ENCODE data around the gene FBXL5.

The FBXL5 gene

DNA sequence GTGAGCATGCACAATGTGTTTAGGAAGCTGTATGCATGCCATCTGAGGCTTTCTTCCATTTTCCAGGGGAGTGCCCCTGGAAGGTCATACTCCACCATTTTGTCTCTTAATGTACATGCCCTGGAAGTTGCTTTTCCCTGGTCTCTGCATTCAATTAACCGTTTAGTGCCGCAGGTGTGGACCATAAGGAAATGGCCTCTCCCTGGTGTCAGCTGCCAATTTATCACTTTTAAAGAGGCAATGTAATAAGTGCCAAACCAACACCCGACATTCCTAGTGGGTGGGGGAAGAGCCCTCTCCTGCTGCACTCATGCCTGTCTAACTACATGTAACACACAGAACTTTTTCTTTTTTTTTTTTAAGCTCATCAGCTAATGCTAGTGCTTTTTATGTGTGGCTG is 40.6 kb upstream of the FBXL5 start:
- no peak for DNase-seq (ENCODE audit: low read depth)
- no peak for TF ChIP-seq POLR2A (IDR thresholded peaks at IDR 0.05; ENCODE audit: extremely low read depth, insufficient read length)
- TF ChIP-seq, protein P1, sequence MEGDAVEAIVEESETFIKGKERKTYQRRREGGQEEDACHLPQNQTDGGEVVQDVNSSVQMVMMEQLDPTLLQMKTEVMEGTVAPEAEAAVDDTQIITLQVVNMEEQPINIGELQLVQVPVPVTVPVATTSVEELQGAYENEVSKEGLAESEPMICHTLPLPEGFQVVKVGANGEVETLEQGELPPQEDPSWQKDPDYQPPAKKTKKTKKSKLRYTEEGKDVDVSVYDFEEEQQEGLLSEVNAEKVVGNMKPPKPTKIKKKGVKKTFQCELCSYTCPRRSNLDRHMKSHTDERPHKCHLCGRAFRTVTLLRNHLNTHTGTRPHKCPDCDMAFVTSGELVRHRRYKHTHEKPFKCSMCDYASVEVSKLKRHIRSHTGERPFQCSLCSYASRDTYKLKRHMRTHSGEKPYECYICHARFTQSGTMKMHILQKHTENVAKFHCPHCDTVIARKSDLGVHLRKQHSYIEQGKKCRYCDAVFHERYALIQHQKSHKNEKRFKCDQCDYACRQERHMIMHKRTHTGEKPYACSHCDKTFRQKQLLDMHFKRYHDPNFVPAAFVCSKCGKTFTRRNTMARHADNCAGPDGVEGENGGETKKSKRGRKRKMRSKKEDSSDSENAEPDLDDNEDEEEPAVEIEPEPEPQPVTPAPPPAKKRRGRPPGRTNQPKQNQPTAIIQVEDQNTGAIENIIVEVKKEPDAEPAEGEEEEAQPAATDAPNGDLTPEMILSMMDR (IDR thresholded peaks at IDR 0.05; ENCODE audit: low read depth, low read length) = no peak
- TF ChIP-seq, protein P2, sequence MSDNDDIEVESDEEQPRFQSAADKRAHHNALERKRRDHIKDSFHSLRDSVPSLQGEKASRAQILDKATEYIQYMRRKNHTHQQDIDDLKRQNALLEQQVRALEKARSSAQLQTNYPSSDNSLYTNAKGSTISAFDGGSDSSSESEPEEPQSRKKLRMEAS (IDR thresholded peaks at IDR 0.05; ENCODE audit: low read depth, low read length) = no peak
- no peak for TF ChIP-seq MYC (IDR thresholded peaks at IDR 0.05; ENCODE audit: low read depth, low read length)
- no peak overlapping the region for H3K4me3 ChIP-seq (ENCODE audit: low read depth, low read length)

DNA sequence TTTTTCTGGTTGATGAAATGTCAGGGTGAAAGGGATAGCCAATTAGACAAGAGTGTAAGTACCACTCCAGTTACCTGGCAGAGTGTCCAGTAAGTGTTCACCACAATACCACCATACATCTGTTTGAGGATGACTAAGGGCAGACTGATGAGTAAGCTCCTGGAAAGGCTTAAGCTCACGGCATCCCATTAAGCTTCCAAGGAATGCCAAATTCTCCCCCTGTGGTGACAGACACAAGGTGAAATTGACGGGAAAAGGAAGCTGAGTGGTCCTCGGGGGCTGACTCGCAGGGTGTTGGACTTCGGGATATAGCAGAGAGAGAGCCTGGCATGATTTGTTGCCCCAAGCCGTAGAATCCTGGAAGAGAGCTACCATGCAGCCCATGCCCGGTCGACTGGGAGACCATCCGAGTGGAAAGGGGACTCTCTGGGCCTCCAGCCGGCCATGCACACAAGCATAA is 40.1 kb upstream of the FBXL5 start:
- no peak overlapping the region for H3K4me3 ChIP-seq (ENCODE audit: low read depth, low read length)
- peak; percentile 45 for DNase-seq (ENCODE audit: low read depth)
- TF ChIP-seq MYC (IDR thresholded peaks at IDR 0.05; ENCODE audit: low read depth, low read length) = no peak
- no peak for TF ChIP-seq POLR2A (IDR thresholded peaks at IDR 0.05; ENCODE audit: extremely low read depth, insufficient read length)
- TF ChIP-seq, protein P2 (IDR thresholded peaks at IDR 0.05; ENCODE audit: low read depth, low read length) = no peak
- TF ChIP-seq, protein P1 (IDR thresholded peaks at IDR 0.05; ENCODE audit: low read depth, low read length) = no peak

DNA sequence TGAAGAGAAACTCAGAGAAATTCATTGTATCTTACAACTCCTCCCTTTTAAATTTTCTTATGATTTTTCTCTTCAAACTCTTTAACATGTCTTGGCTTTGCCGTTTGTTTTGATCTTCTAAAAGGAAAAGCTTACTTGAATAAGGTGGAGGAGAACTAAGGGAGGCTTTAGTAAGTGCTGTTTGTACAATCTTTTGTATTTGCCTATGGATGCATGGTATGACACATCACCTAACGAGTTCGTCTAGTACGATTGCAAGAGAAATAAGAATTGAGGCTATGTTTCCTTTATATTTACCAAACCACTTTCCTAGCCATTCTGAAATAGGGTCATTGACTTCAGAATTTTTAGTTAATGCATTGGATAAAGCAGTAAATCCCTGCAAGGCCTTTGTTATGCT is 39.3 kb upstream of the FBXL5 start:
- no peak for DNase-seq (ENCODE audit: low read depth)
- TF ChIP-seq, protein P2 (IDR thresholded peaks at IDR 0.05; ENCODE audit: low read depth, low read length) = no peak
- TF ChIP-seq MYC (IDR thresholded peaks at IDR 0.05; ENCODE audit: low read depth, low read length) = no peak
- no peak for TF ChIP-seq POLR2A (IDR thresholded peaks at IDR 0.05; ENCODE audit: extremely low read depth, insufficient read length)
- TF ChIP-seq, protein P1 (IDR thresholded peaks at IDR 0.05; ENCODE audit: low read depth, low read length) = no peak
- H3K4me3 ChIP-seq (ENCODE audit: low read depth, low read length) = no peak overlapping the region

DNA sequence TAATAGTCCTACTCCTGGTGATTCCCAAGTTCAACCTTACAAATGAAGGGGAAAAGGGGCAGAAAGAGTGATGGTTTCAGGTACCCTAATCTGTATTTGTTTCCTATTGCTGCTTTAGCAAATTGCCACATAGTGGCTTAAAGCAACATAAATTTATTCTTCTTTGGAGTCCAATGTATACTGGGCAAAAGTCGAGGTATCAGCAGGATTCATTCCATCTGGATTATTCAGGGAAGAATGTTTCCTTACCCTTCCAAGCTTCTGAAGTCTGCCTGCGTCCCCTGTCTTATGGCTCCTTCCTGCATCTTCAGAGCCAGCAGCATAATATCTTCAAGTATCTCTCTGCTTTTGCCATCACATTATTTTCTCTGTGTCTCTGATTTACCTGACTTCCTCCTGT is 37.4 kb upstream of the FBXL5 start:
- DNase-seq (ENCODE audit: low read depth) = no peak
- TF ChIP-seq MYC (IDR thresholded peaks at IDR 0.05; ENCODE audit: low read depth, low read length) = no peak
- no peak for TF ChIP-seq POLR2A (IDR thresholded peaks at IDR 0.05; ENCODE audit: extremely low read depth, insufficient read length)
- TF ChIP-seq, protein P1 (IDR thresholded peaks at IDR 0.05; ENCODE audit: low read depth, low read length) = no peak
- TF ChIP-seq, protein P2 (IDR thresholded peaks at IDR 0.05; ENCODE audit: low read depth, low read length) = no peak
- H3K4me3 ChIP-seq (ENCODE audit: low read depth, low read length) = no peak overlapping the region

DNA sequence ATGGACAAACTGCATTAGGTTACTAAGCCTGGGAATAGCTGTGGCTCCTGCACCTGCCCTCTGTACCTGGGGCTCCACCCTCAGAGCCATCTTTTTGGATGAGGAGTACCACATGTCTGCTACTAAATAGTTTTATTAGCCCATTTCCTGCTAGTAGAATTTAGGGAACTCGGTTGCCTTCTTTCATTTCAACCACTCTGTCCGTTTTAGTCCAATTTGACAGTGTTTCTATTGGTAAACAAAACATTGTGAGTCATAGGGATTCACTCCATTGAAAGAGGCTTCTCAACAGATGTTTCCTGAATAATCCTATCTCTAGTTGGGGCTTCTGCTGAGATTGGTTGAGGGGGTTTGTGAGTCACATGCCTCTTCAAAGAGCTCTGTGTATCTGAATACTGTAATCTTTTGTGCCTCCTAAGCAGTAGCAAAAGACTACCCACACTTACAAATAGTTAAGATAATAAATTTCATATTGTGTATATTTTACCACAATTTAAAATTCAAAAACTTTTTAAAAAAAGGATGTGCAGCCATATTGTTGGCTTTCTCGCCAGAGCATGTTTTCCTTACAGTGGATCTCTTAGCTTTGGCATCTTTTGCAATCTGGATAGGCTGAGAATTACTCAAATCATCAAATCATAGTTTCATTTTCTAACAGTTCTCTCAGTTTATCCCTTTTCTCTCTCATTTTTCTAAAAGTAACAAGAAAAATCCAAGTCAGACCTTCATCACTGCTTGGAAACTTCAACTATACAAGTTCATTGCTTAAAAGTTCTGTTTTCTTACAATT is 36.4 kb upstream of the FBXL5 start:
- DNase-seq (ENCODE audit: low read depth) = peak; percentile 76
- TF ChIP-seq, protein P2 (IDR thresholded peaks at IDR 0.05; ENCODE audit: low read depth, low read length) = peak; percentile 9; the same call in 1 of the 2 replicates
- TF ChIP-seq, protein P1 (IDR thresholded peaks at IDR 0.05; ENCODE audit: low read depth, low read length) = no peak
- no peak overlapping the region for H3K4me3 ChIP-seq (ENCODE audit: low read depth, low read length)
